ENCODE data around the gene DHRSX. TPM values are rescaled to one million over a fixed set of nuclear protein-coding genes. Genes with fewer than 3 reads are reported as not detected.

DHRSX gene
- total RNA-seq, 1 experiment from 2014 or later: 17.8 TPM

GRCh38 chrX:2502668-2503519 lies 2.1 kb upstream of the DHRSX start:
- in situ Hi-C loops (cut with HindIII; ENCODE audit: low pct_unique_long_range_greater_than_20kb, low sequenced_read_pairs): no loop called here
- peak; percentile 53 for DNase-seq (ENCODE audit: low read depth, low spot score)

- no peak for DNase-seq (ENCODE audit: low read depth, low spot score)
- in situ Hi-C loops (cut with HindIII; ENCODE audit: low pct_unique_long_range_greater_than_20kb, low sequenced_read_pairs): no loop called here
Observed at GRCh38 chrX:2502120-2502667, 1.4 kb upstream of the DHRSX start.

- DNase-seq (ENCODE audit: low read depth, low spot score): no peak
- in situ Hi-C loops (cut with HindIII; ENCODE audit: low pct_unique_long_range_greater_than_20kb, low sequenced_read_pairs): no loop called here
Observed at GRCh38 chrX:2501559-2502102, 855 bp upstream of the DHRSX start.

GRCh38 chrX:2500091-2500802 lies 529 bp downstream of the DHRSX start:
- DNase-seq (ENCODE audit: low read depth, low spot score): peak; percentile 14
- in situ Hi-C loops (cut with HindIII; ENCODE audit: low pct_unique_long_range_greater_than_20kb, low sequenced_read_pairs): no loop called here

- DNase-seq (ENCODE audit: low read depth, low spot score): no peak
- in situ Hi-C loops (cut with HindIII; ENCODE audit: low pct_unique_long_range_greater_than_20kb, low sequenced_read_pairs): no loop called here
Observed at GRCh38 chrX:2499507-2499906, 1.3 kb downstream of the DHRSX start.

GRCh38 chrX:2498781-2499302 lies 1.9 kb downstream of the DHRSX start:
- in situ Hi-C loops (cut with HindIII; ENCODE audit: low pct_unique_long_range_greater_than_20kb, low sequenced_read_pairs): no loop called here
- DNase-seq (ENCODE audit: low read depth, low spot score): peak; percentile 41

GRCh38 chrX:2497961-2498780 lies 2.6 kb downstream of the DHRSX start:
- in situ Hi-C loops (cut with HindIII; ENCODE audit: low pct_unique_long_range_greater_than_20kb, low sequenced_read_pairs): no loop called here
- peak; percentile 15 for DNase-seq (ENCODE audit: low read depth, low spot score)

GRCh38 chrX:2495595-2495994 lies 5.2 kb downstream of the DHRSX start:
- DNase-seq (ENCODE audit: low read depth, low spot score): no peak
- in situ Hi-C loops (cut with HindIII; ENCODE audit: low pct_unique_long_range_greater_than_20kb, low sequenced_read_pairs): no loop called here

GRCh38 chrX:2492531-2493218 lies 8.1 kb downstream of the DHRSX start:
- in situ Hi-C loops (cut with HindIII; ENCODE audit: low pct_unique_long_range_greater_than_20kb, low sequenced_read_pairs): no loop called here
- no peak for DNase-seq (ENCODE audit: low read depth, low spot score)

- in situ Hi-C loops (cut with HindIII; ENCODE audit: low pct_unique_long_range_greater_than_20kb, low sequenced_read_pairs): no loop called here
- no peak for DNase-seq (ENCODE audit: low read depth, low spot score)
Observed at GRCh38 chrX:2490634-2491033, 10.1 kb downstream of the DHRSX start.

- in situ Hi-C loops (cut with HindIII; ENCODE audit: low pct_unique_long_range_greater_than_20kb, low sequenced_read_pairs): no loop called here
- DNase-seq (ENCODE audit: low read depth, low spot score): no peak
Observed at GRCh38 chrX:2489446-2490445, 11.0 kb downstream of the DHRSX start.

- no peak for DNase-seq (ENCODE audit: low read depth, low spot score)
- in situ Hi-C loops (cut with HindIII; ENCODE audit: low pct_unique_long_range_greater_than_20kb, low sequenced_read_pairs): no loop called here
Observed at GRCh38 chrX:2488621-2489285, 12.0 kb downstream of the DHRSX start.

GRCh38 chrX:2487366-2487765 lies 13.4 kb downstream of the DHRSX start:
- DNase-seq (ENCODE audit: low read depth, low spot score): no peak
- in situ Hi-C loops (cut with HindIII; ENCODE audit: low pct_unique_long_range_greater_than_20kb, low sequenced_read_pairs): no loop called here

GRCh38 chrX:2486476-2487133 lies 14.2 kb downstream of the DHRSX start:
- in situ Hi-C loops (cut with HindIII; ENCODE audit: low pct_unique_long_range_greater_than_20kb, low sequenced_read_pairs): no loop called here

GRCh38 chrX:2485789-2486345 lies 14.9 kb downstream of the DHRSX start:
- DNase-seq (ENCODE audit: low read depth, low spot score): no peak
- in situ Hi-C loops (cut with HindIII; ENCODE audit: low pct_unique_long_range_greater_than_20kb, low sequenced_read_pairs): no loop called here

More at GRCh38 chrX:2486476-2487133, 14.2 kb downstream of the DHRSX start:
- no peak for DNase-seq (ENCODE audit: low read depth, low spot score)

All from SK-MEL-5 (cell line).